NCI-H1417 treated with DMSO at 0.1 percent for 48 hours (cell line): Measurements from ENCODE around the gene SMIM44.

ENCODE experiments used
- DNase-seq: peaks from one replicate; lab custom pipeline; 2025; lab: John Stamatoyannopoulos, UW

The SMIM44 gene

GRCh38 chr19:3500429-3501101, 17.3 kb upstream of the SMIM44 start, which contains the start of gene DOHH:
TSS of gene DOHH (minus strand) at chr19:3500674. CDS start at chr19:3496814, 3,860 bp downstream.
- peak; percentile 96 for DNase-seq

- DNase-seq = no peak
Observed at GRCh38 chr19:3499738-3500428, 16.6 kb upstream of the SMIM44 start.

GRCh38 chr19:3497757-3498520, 14.7 kb upstream of the SMIM44 start:
- no peak for DNase-seq

- DNase-seq = no peak
Observed at GRCh38 chr19:3496392-3497273, 13.4 kb upstream of the SMIM44 start.

- no peak for DNase-seq
Observed at GRCh38 chr19:3494559-3494958, 11.3 kb upstream of the SMIM44 start.

GRCh38 chr19:3494051-3494450, 10.8 kb upstream of the SMIM44 start:
- DNase-seq = no peak

- DNase-seq = no peak
Observed at GRCh38 chr19:3493651-3494050, 10.4 kb upstream of the SMIM44 start.

- no peak for DNase-seq
Observed at GRCh38 chr19:3492919-3493318, 9.7 kb upstream of the SMIM44 start.

- DNase-seq = no peak
Observed at GRCh38 chr19:3492131-3492839, 9.0 kb upstream of the SMIM44 start.

GRCh38 chr19:3491396-3492119, 8.3 kb upstream of the SMIM44 start:
- DNase-seq = no peak

- DNase-seq = no peak
Observed at GRCh38 chr19:3482507-3483225, 575 bp downstream of the SMIM44 start.

- no peak for DNase-seq
Observed at GRCh38 chr19:3481241-3482090, 1.8 kb downstream of the SMIM44 start.

GRCh38 chr19:3480383-3481091, 2.7 kb downstream of the SMIM44 start, which contains the start of gene SMIM24:
TSS of gene SMIM24 (minus strand) at chr19:3480525. CDS start at chr19:3480463, 62 bp downstream.
- DNase-seq = no peak

- no peak for DNase-seq
Observed at GRCh38 chr19:3479834-3480215, 3.4 kb downstream of the SMIM44 start.

- DNase-seq = no peak
Observed at GRCh38 chr19:3479177-3479833, 3.9 kb downstream of the SMIM44 start.

GRCh38 chr19:3478409-3479176, 4.6 kb downstream of the SMIM44 start:
- no peak for DNase-seq

GRCh38 chr19:3477951-3478350, 5.3 kb downstream of the SMIM44 start:
- no peak for DNase-seq
